Measurements from ENCODE around the gene TBC1D22A. TPM values are rescaled to one million over a fixed set of nuclear protein-coding genes. Genes with fewer than 3 reads are reported as not detected.

Gene TBC1D22A
- total and polyA plus RNA-seq, 2 donors = 11.8 to 25.7 TPM

Other genes starting within 250 kb of the TBC1D22A start
- gene CELSR1, start 225.0 kb upstream of the TBC1D22A start, total RNA-seq = 3.7 TPM
- gene CELSR1, start 225.0 kb upstream of the TBC1D22A start, polyA plus RNA-seq = 9.4 TPM
- 37.3 TPM for gene GRAMD4, start 142.3 kb upstream of the TBC1D22A start, total RNA-seq
- 34.4 TPM for gene GRAMD4, start 142.3 kb upstream of the TBC1D22A start, polyA plus RNA-seq
- gene CERK, start 24.4 kb upstream of the TBC1D22A start, total RNA-seq = 46.2 TPM
- 47.1 TPM for gene CERK, start 24.4 kb upstream of the TBC1D22A start, polyA plus RNA-seq